Stomach (tissue), 9 donors: ENCODE results near the gene SLC29A1. TPM values are rescaled to one million over a fixed set of nuclear protein-coding genes. Genes with fewer than 3 reads are reported as not detected.
A peak's percentile ranks its signal among the peaks of the same experiment; 100 is the strongest.

ENCODE experiments used
- DNase-seq, 2 donors: peaks; one replicate each; pipeline versions ENCODE4 v3.0.0 to v3.0.0-alpha.2; 2013 to 2019
- H3K27ac ChIP-seq, 5 donors: fragments of 200-600 bp in 4 of 5; sonication (generic) in 4 of 5; one replicate each; pipeline ENCODE4 v1.5.1; 2013 to 2019; ENCODE audit warnings: mild to moderate bottlenecking in 1 of 5, moderate library complexity in 1 of 5
- H3K27me3 ChIP-seq, 3 donors: fragments of 200-600 bp; sonication (generic); one replicate each; pipeline ENCODE4 v1.5.1; 2017 to 2019; ENCODE audit warnings: mixed run types in 1 of 3
- H3K36me3 ChIP-seq, 4 donors: fragments of 200-600 bp; sonication (generic); 1 replicate in 3 of 4; 2 replicates in 1 of 4; pipeline ENCODE4 v1.5.1; 2016 to 2019
- H3K4me1 ChIP-seq, 4 donors: fragments of 200-600 bp; sonication (generic); one replicate each; pipeline ENCODE4 v1.5.1; 2016 to 2019
- H3K4me3 ChIP-seq, 4 donors: fragments of 200-600 bp; sonication (generic) in 3 of 4; one replicate each; pipeline ENCODE4 v1.5.1; 2016 to 2019; ENCODE audit warnings: mild to moderate bottlenecking in 1 of 4
- H3K9me3 ChIP-seq, 4 donors: fragments of 200-600 bp; sonication (generic); one replicate each; pipeline ENCODE4 v1.5.1; 2016 to 2019
- EP300 ChIP-seq: sonication (generic); formaldehyde crosslinking; IDR thresholded peaks from one replicate; pipeline ENCODE4 v1.6.1; 2017; ENCODE audit warnings: antibody characterized with exemption
- POLR2A ChIP-seq, 4 donors: fragments of 450-650 bp; IDR thresholded peaks; one replicate each; pipeline ENCODE4 v1.6.1; 2016; ENCODE audit warnings: antibody characterized with exemption in 4 of 4, control low read depth in 2 of 4, mild to moderate bottlenecking in 1 of 4, moderate library complexity in 1 of 4
- POLR2AphosphoS5 ChIP-seq, 3 donors: sonication (generic); formaldehyde crosslinking; IDR thresholded peaks; one replicate each; pipeline ENCODE4 v1.6.1; 2016; ENCODE audit warnings: antibody characterized with exemption in 3 of 3
- WGBS, 5 donors: extraction: QIAGEN DNeasy Blood & Tissue Kit in 3 of 5; methylation state at CpG; one replicate each; pipeline versions ENCODE4 v1.1.5 to v1.1.7; 2013 to 2018; 5-methylcytosine and 5-hydroxymethylcytosine counted together
- intact Hi-C: fragments of 100-400 bp; cut with DNase I; formaldehyde crosslinking; loops from one replicate; pipeline ENCODE4 v1.15.1; 2023; ENCODE audit warnings: low total_unique reads
- polyA plus RNA-seq, 3 donors: library from polyadenylated mRNA; stranded (reverse); fragments of 200-250 nt; gene quantifications; one replicate each; pipeline ENCODE4 v1.2.3, GENCODE V29; 2013
- total RNA-seq, 5 donors: library from RNA; depleted of rRNA; stranded (reverse); fragments of >200 nt; gene quantifications; one replicate each; pipeline versions ENCODE4 v1.1.0 to v1.2.3, GENCODE V29; 2014 to 2016
- TF ChIP-seq, protein P1 (sequence below), 7 experiments: fragments of 450-650 bp in 4 of 7; fragments of 200-600 bp in 3 of 7; sonication (generic) in 3 of 7; IDR thresholded peaks; one replicate each; pipeline ENCODE4 v1.5.1; 2016 to 2019; ENCODE audit warnings: antibody characterized with exemption in 7 of 7, control low read depth in 2 of 7, mild to moderate bottlenecking in 1 of 7
- donor health status: healthy with polysubstance abuse.
- donor health status: Bipolar disorder and iron deficiency.
- donor health status: healthy.

Gene SLC29A1
- total and polyA plus RNA-seq, 8 donors: 22.6 to 217 (median 36.2) TPM

DNA sequence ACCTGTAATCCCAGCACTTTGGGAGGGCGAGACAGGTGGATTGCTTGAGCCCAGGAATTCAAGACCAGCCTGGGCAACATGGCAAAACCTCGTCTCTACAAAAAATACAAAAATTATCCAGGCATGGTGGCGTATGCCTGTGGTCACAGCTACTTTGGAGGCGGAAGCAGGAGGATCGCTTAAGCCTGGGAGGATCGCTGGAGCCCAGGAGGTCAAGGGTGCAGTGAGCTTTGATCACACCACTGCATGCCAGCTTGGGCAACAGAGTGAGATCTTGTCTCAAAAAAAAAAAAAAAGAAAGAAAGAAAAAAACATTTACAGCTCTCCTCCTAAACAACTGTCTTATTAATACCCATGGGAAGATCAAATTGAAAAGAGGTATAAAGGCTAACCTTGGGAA is 15.4 kb upstream of the SLC29A1 start:
- TF ChIP-seq, protein P1, sequence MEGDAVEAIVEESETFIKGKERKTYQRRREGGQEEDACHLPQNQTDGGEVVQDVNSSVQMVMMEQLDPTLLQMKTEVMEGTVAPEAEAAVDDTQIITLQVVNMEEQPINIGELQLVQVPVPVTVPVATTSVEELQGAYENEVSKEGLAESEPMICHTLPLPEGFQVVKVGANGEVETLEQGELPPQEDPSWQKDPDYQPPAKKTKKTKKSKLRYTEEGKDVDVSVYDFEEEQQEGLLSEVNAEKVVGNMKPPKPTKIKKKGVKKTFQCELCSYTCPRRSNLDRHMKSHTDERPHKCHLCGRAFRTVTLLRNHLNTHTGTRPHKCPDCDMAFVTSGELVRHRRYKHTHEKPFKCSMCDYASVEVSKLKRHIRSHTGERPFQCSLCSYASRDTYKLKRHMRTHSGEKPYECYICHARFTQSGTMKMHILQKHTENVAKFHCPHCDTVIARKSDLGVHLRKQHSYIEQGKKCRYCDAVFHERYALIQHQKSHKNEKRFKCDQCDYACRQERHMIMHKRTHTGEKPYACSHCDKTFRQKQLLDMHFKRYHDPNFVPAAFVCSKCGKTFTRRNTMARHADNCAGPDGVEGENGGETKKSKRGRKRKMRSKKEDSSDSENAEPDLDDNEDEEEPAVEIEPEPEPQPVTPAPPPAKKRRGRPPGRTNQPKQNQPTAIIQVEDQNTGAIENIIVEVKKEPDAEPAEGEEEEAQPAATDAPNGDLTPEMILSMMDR (IDR thresholded peaks at IDR 0.05): no peak
- TF ChIP-seq POLR2A (IDR thresholded peaks at IDR 0.05) (no peak), POLR2AphosphoS5 (IDR thresholded peaks at IDR 0.05) (no peak), EP300 (no peak)
- Histone ChIP-seq H3K4me1 (peaks cover 0 to 10% (median 4%) of the 10 kb centered on the region in 4 donors), H3K27ac (no peak overlapping the region), H3K36me3 (no peaks in the 10 kb centered on the region), H3K9me3 (no peaks in the 10 kb centered on the region), H3K27me3 (no peaks in the 10 kb centered on the region), H3K4me3 (no peak overlapping the region)
- no peak for DNase-seq
- intact Hi-C loops: no loop called here
- WGBS, 5 donors: 93 to 97% (median 96%) methylated on average over 6 of the region's 6 CpGs

DNA sequence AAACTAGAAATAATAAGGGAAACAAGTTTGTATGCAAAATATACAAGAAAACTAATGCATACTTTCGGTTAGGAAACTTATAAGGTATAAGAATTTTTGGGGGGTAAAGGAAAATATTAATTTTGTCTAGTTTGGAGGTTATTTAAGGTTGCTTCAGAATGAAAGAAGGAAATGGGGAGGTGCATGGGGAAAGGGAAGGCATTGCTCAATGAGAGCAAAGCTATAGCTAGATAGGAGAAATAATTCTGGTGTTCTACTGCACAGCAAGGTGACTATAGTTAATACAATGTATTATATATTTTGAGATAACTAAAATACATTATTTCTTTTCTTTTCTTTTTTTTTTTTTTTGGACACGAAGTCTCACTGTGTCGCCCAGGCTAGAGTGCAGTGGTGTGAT is 12.1 kb upstream of the SLC29A1 start:
- DNase-seq: no peak
- H3K4me3 ChIP-seq: no peak overlapping the region
- intact Hi-C loops: no loop called here

DNA sequence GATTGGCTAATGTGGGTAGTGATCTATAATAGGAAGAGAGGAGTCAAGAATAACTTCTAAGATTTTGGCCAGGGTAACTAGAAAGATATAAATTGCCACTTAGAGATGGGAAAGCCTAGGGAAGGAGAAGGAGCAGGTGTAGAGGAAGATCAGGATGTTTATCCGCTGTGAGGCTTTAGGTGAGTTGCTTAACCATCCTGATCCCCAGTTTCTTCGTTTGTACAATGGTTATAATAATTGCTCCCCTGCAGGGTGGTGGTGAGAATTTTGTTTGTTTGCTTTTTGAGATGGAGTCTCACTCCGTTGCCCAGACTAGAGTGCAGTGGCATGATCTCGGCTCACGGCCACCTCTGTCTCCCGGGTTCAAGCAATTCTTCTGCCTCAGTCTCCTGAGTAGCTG is 9.1 kb upstream of the SLC29A1 start:
- Histone ChIP-seq H3K27ac (no peak overlapping the region), H3K36me3 (no peaks in the 10 kb centered on the region), H3K9me3 (no peaks in the 10 kb centered on the region), H3K4me1 (peaks cover 33 to 35% (median 34%) of the 10 kb centered on the region in 4 donors), H3K27me3 (no peaks in the 10 kb centered on the region), H3K4me3 (no peak overlapping the region)
- 89 to 93% (median 90%) methylated on average over 6 of the region's 6 CpGs for WGBS, 5 donors
- TF ChIP-seq POLR2AphosphoS5 (IDR thresholded peaks at IDR 0.05) (no peak), POLR2A (IDR thresholded peaks at IDR 0.05) (no peak), EP300 (no peak)
- TF ChIP-seq, protein P1 (IDR thresholded peaks at IDR 0.05): no peak
- DNase-seq: no peak
- intact Hi-C loops: no loop called here

More for the DNA sequence above, 12.1 kb upstream of the SLC29A1 start:
- Histone ChIP-seq H3K4me1 (peaks cover 2 to 5% (median 4%) of the 10 kb centered on the region in 4 donors), H3K27ac (no peak overlapping the region), H3K36me3 (no peaks in the 10 kb centered on the region), H3K9me3 (no peaks in the 10 kb centered on the region), H3K27me3 (no peaks in the 10 kb centered on the region)
- TF ChIP-seq POLR2A (IDR thresholded peaks at IDR 0.05): no peak
- TF ChIP-seq EP300: no peak
- TF ChIP-seq POLR2AphosphoS5 (IDR thresholded peaks at IDR 0.05): no peak
- TF ChIP-seq, protein P1 (IDR thresholded peaks at IDR 0.05): no peak
- 78 to 92% (median 88%) methylated on average over 3 of the region's 3 CpGs for WGBS, 5 donors

DNA sequence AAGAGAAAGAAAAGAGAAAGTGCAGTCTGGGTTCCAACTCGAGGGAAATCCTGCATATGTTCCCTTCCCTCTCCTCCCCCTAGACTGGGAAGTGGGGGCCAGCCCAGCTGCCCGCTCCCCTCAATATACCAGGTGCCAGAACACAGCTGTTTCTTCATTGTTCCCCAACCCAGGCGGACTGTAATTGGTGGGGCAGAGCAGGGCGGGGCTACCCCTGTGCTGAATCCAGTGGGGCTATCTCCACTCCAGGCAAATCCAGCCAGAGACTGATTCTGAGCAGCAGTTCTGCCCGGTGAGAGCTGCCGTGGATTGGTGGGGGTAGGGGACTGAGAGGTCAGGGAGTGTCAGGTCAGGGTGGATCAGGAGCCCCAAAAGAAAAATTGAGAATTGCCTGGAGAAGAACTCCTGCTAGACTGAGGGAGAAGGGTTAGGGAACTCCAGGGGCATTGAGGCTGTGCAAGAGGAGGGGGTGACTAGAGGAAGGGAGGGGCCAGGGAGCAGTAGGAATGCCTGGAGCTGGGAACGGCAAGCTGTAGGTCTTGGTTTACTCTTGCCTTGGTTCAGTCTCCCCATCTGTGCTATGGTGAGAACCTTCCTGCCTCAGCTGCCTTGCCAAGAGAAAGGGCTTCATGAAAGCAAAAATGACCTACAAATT is 6.6 kb upstream of the SLC29A1 start, which contains the start of gene MYMX:
Gene MYMX (plus strand): TSS at position 250 of the 655 bp plus-strand sequence. CDS start 546 bp downstream, outside the sequence.
- H3K4me1 ChIP-seq: peaks cover 55 to 60% (median 58%) of the 10 kb centered on the region in 4 donors
- intact Hi-C loops: no loop called here
- WGBS, 5 donors: 15 to 25% (median 23%) methylated on average over 7 of the region's 7 CpGs

More for the DNA sequence above, 6.6 kb upstream of the SLC29A1 start, which contains the start of gene MYMX:
- no peaks in the 10 kb centered on the region for H3K9me3 ChIP-seq
- H3K36me3 ChIP-seq: no peaks in the 10 kb centered on the region
- DNase-seq: peak; percentile 59 to 77
- H3K27ac ChIP-seq: peak within 1 kb of the TSS; percentile 92 to 99 (median 95)
- no peaks in the 10 kb centered on the region for H3K27me3 ChIP-seq
- TF ChIP-seq, protein P1 (IDR thresholded peaks at IDR 0.05): no peak
- TF ChIP-seq EP300 (no peak), POLR2AphosphoS5 (IDR thresholded peaks at IDR 0.05) (peak in 1 of 3 donors; percentile 7)
- H3K4me3 ChIP-seq: peak within 1 kb of the TSS in 3 of 4 donors; percentile 8 to 64 (median 13)
